ENCODE data around the gene AMBRA1.

DNA sequence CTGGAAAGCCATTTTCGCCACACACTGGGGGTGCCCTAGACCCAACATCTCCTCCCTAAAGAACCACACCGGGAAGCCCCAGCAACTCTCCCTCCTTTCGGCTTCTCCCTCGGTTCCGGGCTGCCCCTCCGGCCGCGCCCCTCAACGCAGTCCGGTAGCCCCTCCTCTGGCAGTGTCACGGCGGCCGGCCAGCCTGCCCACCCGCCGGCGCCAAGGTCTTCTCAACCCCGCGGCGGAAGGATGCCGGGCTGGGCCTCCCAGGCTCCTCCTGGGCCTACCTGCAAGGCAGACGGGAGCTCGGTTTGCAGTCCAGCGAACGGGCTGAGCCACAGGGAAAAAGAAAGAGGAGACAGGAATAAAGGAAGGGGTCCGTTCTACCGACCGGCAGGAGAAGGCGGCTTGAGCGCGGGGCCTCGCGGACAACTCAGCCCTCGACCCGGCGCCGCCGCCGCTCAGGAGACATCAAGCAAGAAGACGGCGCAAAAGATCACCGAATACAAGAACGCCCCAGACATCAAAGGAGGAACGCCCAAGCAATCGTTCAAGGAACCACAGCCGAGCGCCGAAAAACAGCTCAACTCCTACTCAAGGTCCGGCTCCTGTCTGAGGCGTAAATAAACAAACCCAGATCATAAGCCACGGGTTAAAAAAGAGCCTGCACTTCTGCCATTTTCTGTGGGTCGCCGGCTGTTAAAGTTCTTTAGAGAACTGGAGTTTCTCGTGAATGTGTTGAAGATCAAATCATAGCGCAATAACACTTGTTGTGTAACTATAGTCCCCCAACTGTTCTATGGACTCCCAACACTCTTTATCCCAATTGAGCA lies at the start of gene AMBRA1:
- no peak for TF ChIP-seq EP300 (IDR thresholded peaks at IDR 0.05)
- TF ChIP-seq, protein P1, sequence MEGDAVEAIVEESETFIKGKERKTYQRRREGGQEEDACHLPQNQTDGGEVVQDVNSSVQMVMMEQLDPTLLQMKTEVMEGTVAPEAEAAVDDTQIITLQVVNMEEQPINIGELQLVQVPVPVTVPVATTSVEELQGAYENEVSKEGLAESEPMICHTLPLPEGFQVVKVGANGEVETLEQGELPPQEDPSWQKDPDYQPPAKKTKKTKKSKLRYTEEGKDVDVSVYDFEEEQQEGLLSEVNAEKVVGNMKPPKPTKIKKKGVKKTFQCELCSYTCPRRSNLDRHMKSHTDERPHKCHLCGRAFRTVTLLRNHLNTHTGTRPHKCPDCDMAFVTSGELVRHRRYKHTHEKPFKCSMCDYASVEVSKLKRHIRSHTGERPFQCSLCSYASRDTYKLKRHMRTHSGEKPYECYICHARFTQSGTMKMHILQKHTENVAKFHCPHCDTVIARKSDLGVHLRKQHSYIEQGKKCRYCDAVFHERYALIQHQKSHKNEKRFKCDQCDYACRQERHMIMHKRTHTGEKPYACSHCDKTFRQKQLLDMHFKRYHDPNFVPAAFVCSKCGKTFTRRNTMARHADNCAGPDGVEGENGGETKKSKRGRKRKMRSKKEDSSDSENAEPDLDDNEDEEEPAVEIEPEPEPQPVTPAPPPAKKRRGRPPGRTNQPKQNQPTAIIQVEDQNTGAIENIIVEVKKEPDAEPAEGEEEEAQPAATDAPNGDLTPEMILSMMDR (IDR thresholded peaks at IDR 0.05): peak in 1 of 3 experiments; percentile 24
- TF ChIP-seq POLR2A (IDR thresholded peaks at IDR 0.05; ENCODE audit: low read depth): no peak
- peak; percentile 80 to 84 for TF ChIP-seq POLR2AphosphoS5 (IDR thresholded peaks at IDR 0.05)
